Bronchial epithelial cell (primary cell): ENCODE measurements around the gene OGDHL. TPM values are rescaled to one million over a fixed set of nuclear protein-coding genes. Genes with fewer than 3 reads are reported as not detected.

ENCODE experiments used
- DNase-seq: peaks from one replicate; pipeline ENCODE4 v3.0.0-alpha.2; 2010; ENCODE audit warnings: low read depth
- FAIRE-seq: peaks from 2 replicates; lab custom pipeline; 2011; peaks lifted over from hg19 to GRCh38; lab: Jason Lieb, UNC
- H3K27me3 ChIP-seq: 2 replicates; pipeline ENCODE4 v1.5.1; 2011; ENCODE audit warnings: low read length; ENCODE audit not compliant: control insufficient read depth, insufficient read depth
- H3K36me3 ChIP-seq: 2 replicates; pipeline ENCODE4 v1.5.1; 2011; ENCODE audit warnings: low read length; ENCODE audit not compliant: control insufficient read depth, insufficient read depth
- H3K4me3 ChIP-seq: 2 replicates; pipeline ENCODE4 v1.5.1; 2011; ENCODE audit warnings: mild to moderate bottlenecking, low read depth, low read length, control low read depth
- CTCF ChIP-seq: IDR thresholded peaks from 2 replicates; pipeline ENCODE4 v1.5.1; 2011; ENCODE audit warnings: mild to moderate bottlenecking, moderate library complexity, low read length, control low read depth, inconsistent platforms; ENCODE audit not compliant: insufficient read depth, severe bottlenecking
- total RNA-seq: library from RNA; depleted of rRNA; stranded (reverse); fragments of >200 nt; gene quantifications from 2 replicates; pipeline ENCODE4 v1.2.1, GENCODE V29; 2014

The OGDHL gene
- 0.26 TPM in 1 of 2 replicates, not detected in the other for total RNA-seq

- TF ChIP-seq CTCF: no peak
- FAIRE-seq: no peak
- H3K27me3 ChIP-seq: peaks cover 3% of the 10 kb centered on the region
- peak within 1 kb of the TSS; percentile 40 for H3K4me3 ChIP-seq
- DNase-seq: peak; percentile 3
- no peaks in the 10 kb centered on the region for H3K36me3 ChIP-seq
Observed at GRCh38 chr10:49761789-49762565, at the start of gene OGDHL. OGDHL (minus strand) TSS chr10:49762323; CDS start chr10:49758592, 3,731 bp downstream.

GRCh38 chr10:49803988-49804387 is 41.9 kb upstream of the OGDHL start:
- no peak overlapping the region for H3K4me3 ChIP-seq
- H3K27me3 ChIP-seq: no peaks in the 10 kb centered on the region
- DNase-seq (peak; percentile 15), FAIRE-seq (no peak)
- no peaks in the 10 kb centered on the region for H3K36me3 ChIP-seq
- TF ChIP-seq CTCF: no peak

GRCh38 chr10:49798275-49798674 is 36.2 kb upstream of the OGDHL start:
- FAIRE-seq (no peak), DNase-seq (no peak)
- no peaks in the 10 kb centered on the region for H3K27me3 ChIP-seq

GRCh38 chr10:49791100-49791499 is 29.0 kb upstream of the OGDHL start:
- FAIRE-seq: no peak
- Histone ChIP-seq H3K36me3 (no peaks in the 10 kb centered on the region), H3K4me3 (no peak overlapping the region)

More at GRCh38 chr10:49798275-49798674, 36.2 kb upstream of the OGDHL start:
- H3K4me3 ChIP-seq: no peak overlapping the region
- no peak for TF ChIP-seq CTCF
- no peaks in the 10 kb centered on the region for H3K36me3 ChIP-seq

GRCh38 chr10:49784681-49785080 is 22.6 kb upstream of the OGDHL start:
- Histone ChIP-seq H3K27me3 (no peaks in the 10 kb centered on the region), H3K4me3 (no peak overlapping the region), H3K36me3 (no peaks in the 10 kb centered on the region)
- no peak for TF ChIP-seq CTCF
- no peak for FAIRE-seq
- no peak for DNase-seq

More at GRCh38 chr10:49791100-49791499, 29.0 kb upstream of the OGDHL start:
- no peak for TF ChIP-seq CTCF
- no peaks in the 10 kb centered on the region for H3K27me3 ChIP-seq
- no peak for DNase-seq
